ENCODE results near the gene DLL1.

- TF ChIP-seq, protein P1, sequence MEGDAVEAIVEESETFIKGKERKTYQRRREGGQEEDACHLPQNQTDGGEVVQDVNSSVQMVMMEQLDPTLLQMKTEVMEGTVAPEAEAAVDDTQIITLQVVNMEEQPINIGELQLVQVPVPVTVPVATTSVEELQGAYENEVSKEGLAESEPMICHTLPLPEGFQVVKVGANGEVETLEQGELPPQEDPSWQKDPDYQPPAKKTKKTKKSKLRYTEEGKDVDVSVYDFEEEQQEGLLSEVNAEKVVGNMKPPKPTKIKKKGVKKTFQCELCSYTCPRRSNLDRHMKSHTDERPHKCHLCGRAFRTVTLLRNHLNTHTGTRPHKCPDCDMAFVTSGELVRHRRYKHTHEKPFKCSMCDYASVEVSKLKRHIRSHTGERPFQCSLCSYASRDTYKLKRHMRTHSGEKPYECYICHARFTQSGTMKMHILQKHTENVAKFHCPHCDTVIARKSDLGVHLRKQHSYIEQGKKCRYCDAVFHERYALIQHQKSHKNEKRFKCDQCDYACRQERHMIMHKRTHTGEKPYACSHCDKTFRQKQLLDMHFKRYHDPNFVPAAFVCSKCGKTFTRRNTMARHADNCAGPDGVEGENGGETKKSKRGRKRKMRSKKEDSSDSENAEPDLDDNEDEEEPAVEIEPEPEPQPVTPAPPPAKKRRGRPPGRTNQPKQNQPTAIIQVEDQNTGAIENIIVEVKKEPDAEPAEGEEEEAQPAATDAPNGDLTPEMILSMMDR (IDR thresholded peaks at IDR 0.05): no peak
- no peak for TF ChIP-seq POLR2A (IDR thresholded peaks at IDR 0.05)
Measured at GRCh38 chr6:170245475-170245992, 45.3 kb downstream of the DLL1 start.
